ENCODE data around the gene TSSK3.

- TF ChIP-seq CTCF (IDR thresholded peaks at IDR 0.05; ENCODE audit: extremely low read depth in 1 of 2, insufficient read depth in 1 of 2, low read depth in 1 of 2, low read length in 2 of 2) (no peak), JUN (IDR thresholded peaks at IDR 0.05; ENCODE audit: borderline replicate concordance, insufficient read depth, insufficient read length, low read depth) (no peak), EZH2 (IDR thresholded peaks at IDR 0.05; ENCODE audit: borderline replicate concordance, low read depth, low read length, severe bottlenecking) (no peak), POLR2A (IDR thresholded peaks at IDR 0.05; ENCODE audit: low read depth, low read length) (no peak), MYC (IDR thresholded peaks at IDR 0.05; ENCODE audit: low read depth, low read length) (no peak), POLR2AphosphoS5 (IDR thresholded peaks at IDR 0.05; ENCODE audit: insufficient read depth, low read depth, low read length) (no peak)
Measured at GRCh38 chr1:32373996-32374592, 11.8 kb downstream of the TSSK3 start.
